Upper lobe of left lung (tissue), 6 donors: ENCODE data around the gene PDGFRA. TPM values are rescaled to one million over a fixed set of nuclear protein-coding genes. Genes with fewer than 3 reads are reported as not detected.

ENCODE experiments used
- ATAC-seq, 2 donors: fragments of 200-7000 bp; cut with Tn5 transposase; one replicate each; pipeline ENCODE4 v1.9.1; 2022; ENCODE audit warnings: mild to moderate bottlenecking in 2 of 2, moderate library complexity in 2 of 2; ENCODE audit not compliant: low FRiP score in 2 of 2
- DNase-seq, 2 donors: peaks; one replicate each; pipeline ENCODE4 v3.0.0-alpha.2; 2019 to 2020
- H3K27ac ChIP-seq, 4 donors: fragments of 200-600 bp; sonication (generic); one replicate each; pipeline ENCODE4 v1.5.1; 2016 to 2019
- H3K27me3 ChIP-seq, 4 donors: fragments of 200-600 bp; sonication (generic); one replicate each; pipeline ENCODE4 v1.5.1; 2017 to 2019
- H3K36me3 ChIP-seq, 4 donors: fragments of 200-600 bp; sonication (generic); one replicate each; pipeline ENCODE4 v1.5.1; 2016 to 2019
- H3K4me1 ChIP-seq, 4 donors: fragments of 200-600 bp; sonication (generic); one replicate each; pipeline ENCODE4 v1.5.1; 2018 to 2019
- H3K4me3 ChIP-seq, 4 donors: fragments of 200-600 bp; sonication (generic); one replicate each; pipeline ENCODE4 v1.5.1; 2017 to 2019; ENCODE audit warnings: mild to moderate bottlenecking in 2 of 4, moderate library complexity in 1 of 4
- H3K9me3 ChIP-seq, 4 donors: fragments of 200-600 bp; sonication (generic); one replicate each; pipeline ENCODE4 v1.5.1; 2018 to 2019
- CTCF ChIP-seq, 6 experiments: fragments of 450-650 bp in 4 of 6; fragments of 200-600 bp in 2 of 6; sonication (generic) in 2 of 6; IDR thresholded peaks; one replicate each; pipeline ENCODE4 v1.5.1; 2016 to 2019; ENCODE audit warnings: antibody characterized with exemption in 6 of 6
- EP300 ChIP-seq, 4 donors: sonication (generic); formaldehyde crosslinking; IDR thresholded peaks; one replicate each; pipeline ENCODE4 v1.5.1; 2017; ENCODE audit warnings: antibody characterized with exemption in 4 of 4, control low read depth in 2 of 4
- POLR2A ChIP-seq, 4 donors: fragments of 450-650 bp; IDR thresholded peaks; one replicate each; pipeline ENCODE4 v1.5.1; 2016 to 2017; ENCODE audit warnings: antibody characterized with exemption in 4 of 4, mild to moderate bottlenecking in 2 of 4
- POLR2AphosphoS5 ChIP-seq, 2 donors: sonication (generic); formaldehyde crosslinking; IDR thresholded peaks; one replicate each; pipeline ENCODE4 v1.5.1; 2017; ENCODE audit warnings: antibody characterized with exemption in 2 of 2
- WGBS, 2 donors: methylation state at CpG; one replicate each; pipeline ENCODE4 v1.1.5; 2017 to 2018; 5-methylcytosine and 5-hydroxymethylcytosine counted together
- total RNA-seq, 6 donors: library from RNA; depleted of rRNA in 4 of 6; stranded (reverse); fragments of >200 nt in 4 of 6; gene quantifications; one replicate each; pipeline versions ENCODE4 v1.1.0 to v1.2.1, GENCODE V29; 2016 to 2021
- donor health status: DM: no; HTN: no; CAD: no; lungs with moderate emphysema.
- donor health status: DM: no; HTN: yes; CAD: no; lungs with severe emphysema.

PDGFRA gene
- total RNA-seq, result 100 to 1,000 TPM in 2 of 6 donors, 10 to 100 TPM in 4; 60.5 to 136 (median 77.0) TPM

- peak within 1 kb of the TSS; percentile 14 to 60 (median 50) for H3K4me3 ChIP-seq
- H3K27ac ChIP-seq, result peak within 1 kb of the TSS; percentile 62 to 83 (median 77)
- 14 to 15% methylated on average over 15 of the region's 15 CpGs for WGBS, 2 donors
- H3K9me3 ChIP-seq, result no peaks in the 10 kb centered on the region
- peak in 1 of 2 donors; percentile 25 for ATAC-seq
- no peaks in the 10 kb centered on the region for H3K36me3 ChIP-seq
- peak; percentile 39 to 65 for TF ChIP-seq POLR2AphosphoS5 (IDR thresholded peaks at IDR 0.05)
- no peak for TF ChIP-seq CTCF (IDR thresholded peaks at IDR 0.05)
- peaks cover 64 to 83% (median 71%) of the 10 kb centered on the region in 4 donors for H3K4me1 ChIP-seq
- DNase-seq, result no peak
- H3K27me3 ChIP-seq, result peaks cover 0 to 78% (median 55%) of the 10 kb centered on the region in 4 donors
These were observed at the start of gene PDGFRA for GRCh38 chr4:54228961-54229501. Gene PDGFRA, plus strand, starts transcription at chr4:54229293. Its CDS starts 29,476 bp downstream, at chr4:54258769.

- 57 to 82% methylated on average over 3 of the region's 3 CpGs for WGBS, 2 donors
- no peaks in the 10 kb centered on the region for H3K27me3 ChIP-seq
- H3K36me3 ChIP-seq, result no peaks in the 10 kb centered on the region
- ATAC-seq (no peak), DNase-seq (no peak)
- TF ChIP-seq POLR2A (IDR thresholded peaks at IDR 0.05), result no peak
- no peak for TF ChIP-seq EP300 (IDR thresholded peaks at IDR 0.05)
- no peak for TF ChIP-seq POLR2AphosphoS5 (IDR thresholded peaks at IDR 0.05)
- no peak for TF ChIP-seq CTCF (IDR thresholded peaks at IDR 0.05)
- no peak overlapping the region for H3K27ac ChIP-seq
- H3K9me3 ChIP-seq, result no peaks in the 10 kb centered on the region
- H3K4me1 ChIP-seq, result no peaks in the 10 kb centered on the region
- H3K4me3 ChIP-seq, result no peak overlapping the region
These were observed 44.5 kb upstream of the PDGFRA start for GRCh38 chr4:54184581-54184980.

- no peak overlapping the region for H3K4me3 ChIP-seq
- H3K27ac ChIP-seq, result no peak overlapping the region
- H3K27me3 ChIP-seq, result no peaks in the 10 kb centered on the region
- TF ChIP-seq CTCF (IDR thresholded peaks at IDR 0.05) (no peak), POLR2A (IDR thresholded peaks at IDR 0.05) (no peak), EP300 (IDR thresholded peaks at IDR 0.05) (no peak), POLR2AphosphoS5 (IDR thresholded peaks at IDR 0.05) (no peak)
- H3K4me1 ChIP-seq, result no peaks in the 10 kb centered on the region
- H3K36me3 ChIP-seq, result no peaks in the 10 kb centered on the region
- ATAC-seq (no peak), DNase-seq (no peak)
- 68% methylated on average over 5 of the region's 5 CpGs for WGBS, 2 donors
- no peaks in the 10 kb centered on the region for H3K9me3 ChIP-seq
These were observed 43.9 kb upstream of the PDGFRA start for GRCh38 chr4:54185044-54185780.

GRCh38 chr4:54185866-54186265 is 43.2 kb upstream of the PDGFRA start:
- no peaks in the 10 kb centered on the region for H3K9me3 ChIP-seq
- no peaks in the 10 kb centered on the region for H3K27me3 ChIP-seq
- 10 to 43% methylated on average over 1 of the region's 1 CpG for WGBS, 2 donors
- no peak overlapping the region for H3K4me3 ChIP-seq
- DNase-seq (no peak), ATAC-seq (no peak)
- H3K27ac ChIP-seq, result no peak overlapping the region
- H3K4me1 ChIP-seq, result no peaks in the 10 kb centered on the region
- TF ChIP-seq POLR2A (IDR thresholded peaks at IDR 0.05), result no peak
- no peak for TF ChIP-seq EP300 (IDR thresholded peaks at IDR 0.05)
- TF ChIP-seq POLR2AphosphoS5 (IDR thresholded peaks at IDR 0.05), result no peak
- TF ChIP-seq CTCF (IDR thresholded peaks at IDR 0.05), result no peak
- H3K36me3 ChIP-seq, result no peaks in the 10 kb centered on the region
